SIG-M5 treated with dmso at 0.1 percent for 504 hours (cell line): ENCODE measurements around the gene TMF1.

ENCODE experiments used
- DNase-seq: peaks from one replicate; lab custom pipeline; 2025; ENCODE audit not compliant: unreplicated experiment; lab: John Stamatoyannopoulos, UW

Gene TMF1

GRCh38 chr3:69051756-69052471 lies at the start of gene TMF1:
Gene TMF1 (minus strand): TSS chr3:69052333. CDS start chr3:69052086, 247 bp downstream.
- DNase-seq, result no peak

- DNase-seq, result no peak
Measured at GRCh38 chr3:69099576-69099975, 47.4 kb upstream of the TMF1 start.

GRCh38 chr3:69097407-69098086 lies 45.4 kb upstream of the TMF1 start:
- DNase-seq, result no peak

- no peak for DNase-seq
Measured at GRCh38 chr3:69096299-69096698, 44.2 kb upstream of the TMF1 start.

- no peak for DNase-seq
Measured at GRCh38 chr3:69095636-69096035, 43.5 kb upstream of the TMF1 start.

- peak; percentile 90 for DNase-seq
Measured at GRCh38 chr3:69094467-69095205, 42.5 kb upstream of the TMF1 start.

- DNase-seq, result peak; percentile 65
Measured at GRCh38 chr3:69092030-69092516, 39.9 kb upstream of the TMF1 start.

- DNase-seq, result no peak
Measured at GRCh38 chr3:69091389-69092029, 39.4 kb upstream of the TMF1 start.

GRCh38 chr3:69090021-69090420 lies 37.9 kb upstream of the TMF1 start:
- DNase-seq, result peak; percentile 15

GRCh38 chr3:69088063-69088462 lies 35.9 kb upstream of the TMF1 start:
- no peak for DNase-seq

- no peak for DNase-seq
Measured at GRCh38 chr3:69087030-69087791, 35.1 kb upstream of the TMF1 start.

GRCh38 chr3:69085833-69086722 lies 33.9 kb upstream of the TMF1 start:
- DNase-seq, result peak; percentile 66

- DNase-seq, result peak; percentile 31
Measured at GRCh38 chr3:69085168-69085832, 33.2 kb upstream of the TMF1 start.

- DNase-seq, result peak; percentile 99
Measured at GRCh38 chr3:69084326-69085167, 32.4 kb upstream of the TMF1 start, which contains the start of gene ARL6IP5. Gene ARL6IP5 (plus strand): TSS chr3:69084937. CDS start chr3:69085048, 111 bp downstream.

- DNase-seq, result peak; percentile 43
Measured at GRCh38 chr3:69082805-69083204, 30.7 kb upstream of the TMF1 start.

GRCh38 chr3:69082361-69082760 lies 30.2 kb upstream of the TMF1 start:
- no peak for DNase-seq

GRCh38 chr3:69081583-69082262 lies 29.6 kb upstream of the TMF1 start:
- no peak for DNase-seq
